AG10803 (cell line): ENCODE measurements around the gene TSSK6.

Experiments used
- DNase-seq: peaks from one replicate; pipeline ENCODE4 v3.0.0; 2010; ENCODE audit warnings: low read depth
- H3K4me3 ChIP-seq: 2 replicates; pipeline ENCODE4 v1.5.1; 2011; ENCODE audit warnings: mild to moderate bottlenecking, low read length, control low read depth
- TF ChIP-seq, protein P1 (sequence below): conservative IDR thresholded peaks from 2 replicates; pipeline ENCODE4 v1.5.1; 2011; ENCODE audit warnings: mild to moderate bottlenecking, low read length, control low read depth, inconsistent platforms

The TSSK6 gene

DNA sequence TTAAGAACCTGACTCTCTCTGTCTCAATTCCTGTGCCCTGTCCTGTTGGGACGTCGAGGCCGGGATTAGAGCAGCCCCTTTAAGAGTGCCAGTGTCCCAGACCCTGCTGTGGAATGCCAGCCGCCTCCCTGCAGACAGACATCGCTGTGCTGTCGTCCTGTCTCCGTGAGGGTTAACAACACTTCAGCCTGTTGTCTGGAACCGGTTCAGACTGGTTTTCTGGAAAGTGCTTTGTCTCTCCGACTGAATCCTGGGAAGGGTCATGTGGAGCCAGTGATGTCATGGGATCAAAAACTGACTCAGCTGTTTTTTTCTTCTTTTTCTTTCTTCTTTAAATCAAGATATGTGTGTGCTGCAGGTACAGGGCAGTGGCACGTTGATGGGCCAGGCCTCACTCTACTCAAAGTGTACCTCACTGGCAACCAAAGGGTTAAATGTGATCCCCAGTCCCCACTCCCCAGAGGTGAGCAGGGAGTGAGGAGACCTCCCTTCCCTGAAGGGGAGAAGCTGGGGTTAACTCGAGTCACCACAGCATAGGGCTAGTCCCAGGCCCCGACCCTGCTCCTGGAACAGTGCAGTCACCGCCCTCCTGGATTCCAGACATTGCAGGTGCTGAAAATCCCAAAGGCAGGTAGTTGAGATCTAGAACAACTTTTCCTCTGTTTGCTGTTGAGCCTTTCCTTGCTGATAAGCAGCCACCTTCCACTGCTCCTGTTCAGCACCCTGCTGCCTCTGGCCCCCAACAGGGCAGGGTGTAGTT, 50.8 kb downstream of the TSSK6 start:
- H3K4me3 ChIP-seq = no peak overlapping the region
- DNase-seq = peak; percentile 56
- TF ChIP-seq, protein P1, sequence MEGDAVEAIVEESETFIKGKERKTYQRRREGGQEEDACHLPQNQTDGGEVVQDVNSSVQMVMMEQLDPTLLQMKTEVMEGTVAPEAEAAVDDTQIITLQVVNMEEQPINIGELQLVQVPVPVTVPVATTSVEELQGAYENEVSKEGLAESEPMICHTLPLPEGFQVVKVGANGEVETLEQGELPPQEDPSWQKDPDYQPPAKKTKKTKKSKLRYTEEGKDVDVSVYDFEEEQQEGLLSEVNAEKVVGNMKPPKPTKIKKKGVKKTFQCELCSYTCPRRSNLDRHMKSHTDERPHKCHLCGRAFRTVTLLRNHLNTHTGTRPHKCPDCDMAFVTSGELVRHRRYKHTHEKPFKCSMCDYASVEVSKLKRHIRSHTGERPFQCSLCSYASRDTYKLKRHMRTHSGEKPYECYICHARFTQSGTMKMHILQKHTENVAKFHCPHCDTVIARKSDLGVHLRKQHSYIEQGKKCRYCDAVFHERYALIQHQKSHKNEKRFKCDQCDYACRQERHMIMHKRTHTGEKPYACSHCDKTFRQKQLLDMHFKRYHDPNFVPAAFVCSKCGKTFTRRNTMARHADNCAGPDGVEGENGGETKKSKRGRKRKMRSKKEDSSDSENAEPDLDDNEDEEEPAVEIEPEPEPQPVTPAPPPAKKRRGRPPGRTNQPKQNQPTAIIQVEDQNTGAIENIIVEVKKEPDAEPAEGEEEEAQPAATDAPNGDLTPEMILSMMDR = no peak
